HAP-1 (cell line): ENCODE measurements around the gene FMO5.
"Not testable (repeated sequence)": the region's sequence is repeated elsewhere in the genome, so short reads cannot be mapped to it uniquely, and the experiment has no call there.

Experiments
- DNase-seq, 2 experiments: peaks; one replicate each; pipeline ENCODE4 v3.0.0-alpha.2; 2016 to 2020; ENCODE audit warnings: low spot score in 2 of 2
- H3K27me3 ChIP-seq: fragments of 250-450 bp; sonication (Bioruptor Pico); 2 replicates; pipeline ENCODE4 v1.5.1; 2020; ENCODE audit warnings: low read depth, mild to moderate bottlenecking, moderate library complexity
- H3K36me3 ChIP-seq: fragments of 250-450 bp; sonication (Bioruptor Pico); replicated peaks from 2 replicates; pipeline ENCODE4 v1.5.1; 2020; ENCODE audit warnings: mild to moderate bottlenecking
- H3K4me1 ChIP-seq: fragments of 250-450 bp; sonication (Bioruptor Pico); 2 replicates; pipeline ENCODE4 v1.5.1; 2020; ENCODE audit warnings: mild to moderate bottlenecking
- H3K4me3 ChIP-seq: fragments of 250-450 bp; sonication (Bioruptor Pico); 2 replicates; pipeline ENCODE4 v1.5.1; 2020; ENCODE audit warnings: mild to moderate bottlenecking, moderate library complexity
- H3K9me3 ChIP-seq: fragments of 250-450 bp; sonication (Bioruptor Pico); 2 replicates; pipeline ENCODE4 v1.5.1; 2020; ENCODE audit warnings: mild to moderate bottlenecking, moderate library complexity
- in situ Hi-C: fragments of 300-500 bp; cut with MboI; formaldehyde crosslinking; loops from 3 replicates; pipeline ENCODE4 v1.14.3; 2020; ENCODE audit warnings: low sequenced_read_pairs, inconsistent platforms, mixed read lengths

FMO5 gene

GRCh38 chr1:147171399-147172167 is 53.6 kb downstream of the FMO5 start:
- in situ Hi-C loops: loop anchor here (5.0 kb wide), 1 partner anchor 71 kb away; the partner anchor contains the start of gene CHD1L
- H3K9me3 ChIP-seq: no peaks in the 10 kb centered on the region
- peaks cover 30% of the 10 kb centered on the region for H3K4me1 ChIP-seq
- H3K36me3 ChIP-seq: peaks cover 10% of the 10 kb centered on the region
- H3K4me3 ChIP-seq: peak overlapping the region; percentile 93
- peak; percentile 20 to 21 for DNase-seq
- H3K27me3 ChIP-seq: no peaks in the 10 kb centered on the region

- Histone ChIP-seq H3K27me3 (no peaks in the 10 kb centered on the region), H3K4me3 (peak overlapping the region; percentile 93), H3K36me3 (peaks cover 24% of the 10 kb centered on the region), H3K4me1 (peaks cover 30% of the 10 kb centered on the region), H3K9me3 (no peaks in the 10 kb centered on the region)
- in situ Hi-C loops: loop anchor here (5.0 kb wide), 1 partner anchor 72 kb away; the partner anchor contains the start of gene CHD1L
- DNase-seq: peak in 1 of 2 experiments; percentile 28
These were observed 55.1 kb downstream of the FMO5 start for GRCh38 chr1:147169840-147170674.

GRCh38 chr1:147169171-147169570 is 56.0 kb downstream of the FMO5 start:
- H3K9me3 ChIP-seq: no peaks in the 10 kb centered on the region
- H3K36me3 ChIP-seq: peaks cover 29% of the 10 kb centered on the region
- in situ Hi-C loops: no loop called here
- peak in 1 of 2 experiments; percentile 59 for DNase-seq
- no peaks in the 10 kb centered on the region for H3K27me3 ChIP-seq
- H3K4me1 ChIP-seq: peaks cover 30% of the 10 kb centered on the region
- no peak overlapping the region for H3K4me3 ChIP-seq

- H3K9me3 ChIP-seq: no peaks in the 10 kb centered on the region
- peaks cover 30% of the 10 kb centered on the region for H3K4me1 ChIP-seq
- H3K4me3 ChIP-seq: no peak overlapping the region
- H3K27me3 ChIP-seq: no peaks in the 10 kb centered on the region
- in situ Hi-C loops: no loop called here
- H3K36me3 ChIP-seq: peaks cover 31% of the 10 kb centered on the region
- peak in 1 of 2 experiments; percentile 62 for DNase-seq
These were observed 56.5 kb downstream of the FMO5 start for GRCh38 chr1:147168626-147169058.

GRCh38 chr1:147167365-147167764 is 57.8 kb downstream of the FMO5 start:
- Histone ChIP-seq H3K4me1 (peaks cover 24% of the 10 kb centered on the region), H3K4me3 (no peak overlapping the region), H3K36me3 (peaks cover 31% of the 10 kb centered on the region), H3K9me3 (no peaks in the 10 kb centered on the region), H3K27me3 (no peaks in the 10 kb centered on the region)
- in situ Hi-C loops: no loop called here
- no peak for DNase-seq

GRCh38 chr1:147163019-147163418 is 62.1 kb downstream of the FMO5 start:
- Histone ChIP-seq H3K36me3 (peaks cover 66% of the 10 kb centered on the region), H3K4me1 (peaks cover 2% of the 10 kb centered on the region), H3K4me3 (no peak overlapping the region), H3K9me3 (no peaks in the 10 kb centered on the region), H3K27me3 (no peaks in the 10 kb centered on the region)
- in situ Hi-C loops: no loop called here
- DNase-seq: no peak

- no peaks in the 10 kb centered on the region for H3K4me1 ChIP-seq
- no peaks in the 10 kb centered on the region for H3K9me3 ChIP-seq
- in situ Hi-C loops: no loop called here
- peaks cover 66% of the 10 kb centered on the region for H3K36me3 ChIP-seq
- DNase-seq: no peak
- H3K4me3 ChIP-seq: no peak overlapping the region
- H3K27me3 ChIP-seq: no peaks in the 10 kb centered on the region
These were observed 63.0 kb downstream of the FMO5 start for GRCh38 chr1:147162093-147162492.

GRCh38 chr1:147157116-147157515 is 68.0 kb downstream of the FMO5 start:
- H3K9me3 ChIP-seq, in situ Hi-C loops, DNase-seq, H3K27me3 ChIP-seq, H3K4me1 ChIP-seq, H3K4me3 ChIP-seq: not testable (repeated sequence)
- H3K36me3 ChIP-seq: peaks cover 44% of the 10 kb centered on the region

GRCh38 chr1:147156642-147157041 is 68.5 kb downstream of the FMO5 start:
- no peaks in the 10 kb centered on the region for H3K9me3 ChIP-seq
- DNase-seq: no peak
- H3K27me3 ChIP-seq: no peaks in the 10 kb centered on the region
- H3K4me3 ChIP-seq: no peak overlapping the region
- H3K4me1 ChIP-seq: peaks cover under 1% of the 10 kb centered on the region
- peaks cover 39% of the 10 kb centered on the region for H3K36me3 ChIP-seq
- in situ Hi-C loops: no loop called here

- Histone ChIP-seq H3K4me3 (no peak overlapping the region), H3K9me3 (no peaks in the 10 kb centered on the region), H3K27me3 (no peaks in the 10 kb centered on the region), H3K36me3 (peaks cover 7% of the 10 kb centered on the region; the same call in 1 of the 2 replicates), H3K4me1 (peaks cover 4% of the 10 kb centered on the region)
- in situ Hi-C loops: no loop called here
- DNase-seq: no peak
These were observed 72.4 kb downstream of the FMO5 start for GRCh38 chr1:147152772-147153171.

- Histone ChIP-seq H3K4me3 (no peak overlapping the region), H3K9me3 (no peaks in the 10 kb centered on the region), H3K27me3 (no peaks in the 10 kb centered on the region), H3K36me3 (no peaks in the 10 kb centered on the region; the same call in 1 of the 2 replicates), H3K4me1 (peaks cover 4% of the 10 kb centered on the region)
- DNase-seq: peak; percentile 12 to 57
- in situ Hi-C loops: no loop called here
These were observed 73.9 kb downstream of the FMO5 start for GRCh38 chr1:147151244-147151643.

GRCh38 chr1:147142886-147143285 is 82.3 kb downstream of the FMO5 start:
- in situ Hi-C loops: no loop called here
- H3K27me3 ChIP-seq: no peaks in the 10 kb centered on the region

More at GRCh38 chr1:147142886-147143285, 82.3 kb downstream of the FMO5 start:
- H3K9me3 ChIP-seq: no peaks in the 10 kb centered on the region
- H3K4me1 ChIP-seq: peaks cover 2% of the 10 kb centered on the region
- no peaks in the 10 kb centered on the region for H3K36me3 ChIP-seq
- DNase-seq: no peak
- no peak overlapping the region for H3K4me3 ChIP-seq
